Measurements from ENCODE around the gene LRIG2. TPM values are rescaled to one million over a fixed set of nuclear protein-coding genes. Genes with fewer than 3 reads are reported as not detected.
A peak's percentile ranks its signal among the peaks of the same experiment; 100 is the strongest.

Gene LRIG2
- total and polyA plus RNA-seq, 2 donors from 2014 or later, result 3.6 to 17.4 TPM

- Histone ChIP-seq H3K27me3 (ENCODE audit: control insufficient read depth, insufficient read depth, low read length) (no peaks in the 10 kb centered on the region), H3K27ac (ENCODE audit: low read depth in 2 of 2, low read length in 2 of 2) (no peak overlapping the region), H3K9me3 (ENCODE audit: control insufficient read depth in 2 of 3, insufficient read depth in 1 of 3, low read length in 3 of 3) (no peaks in the 10 kb centered on the region), H3K9ac (ENCODE audit: low read length in 3 of 3) (no peak overlapping the region), H3K4me1 (ENCODE audit: control insufficient read depth in 2 of 3, insufficient read depth in 2 of 3, low read depth in 1 of 3, low read length in 3 of 3) (no peaks in the 10 kb centered on the region), H3K36me3 (ENCODE audit: control insufficient read depth in 2 of 3, insufficient read depth in 3 of 3, low read length in 3 of 3) (no peaks in the 10 kb centered on the region), H3K4me3 (ENCODE audit: low read length in 3 of 3) (no peak overlapping the region)
- no peak for TF ChIP-seq CTCF (IDR thresholded peaks at IDR 0.05; ENCODE audit: borderline replicate concordance, extremely low read depth, insufficient read depth)
- DNase-seq (no peak), FAIRE-seq (no peak)
- intact Hi-C loops (cut with DNase I), result no loop called here
Measured at GRCh38 chr1:113178106-113178505, 105.1 kb downstream of the LRIG2 start.

- Histone ChIP-seq H3K9me3 (ENCODE audit: control insufficient read depth in 2 of 3, insufficient read depth in 1 of 3, low read length in 3 of 3) (no peaks in the 10 kb centered on the region), H3K27me3 (ENCODE audit: control insufficient read depth, insufficient read depth, low read length) (no peaks in the 10 kb centered on the region), H3K4me1 (ENCODE audit: control insufficient read depth in 2 of 3, insufficient read depth in 2 of 3, low read depth in 1 of 3, low read length in 3 of 3) (no peaks in the 10 kb centered on the region), H3K36me3 (ENCODE audit: control insufficient read depth in 2 of 3, insufficient read depth in 3 of 3, low read length in 3 of 3) (no peaks in the 10 kb centered on the region), H3K9ac (ENCODE audit: low read length in 3 of 3) (no peak overlapping the region), H3K4me3 (ENCODE audit: low read length in 3 of 3) (no peak overlapping the region), H3K27ac (ENCODE audit: low read depth in 2 of 2, low read length in 2 of 2) (no peak overlapping the region)
- intact Hi-C loops (cut with DNase I), result no loop called here
- TF ChIP-seq CTCF (IDR thresholded peaks at IDR 0.05; ENCODE audit: borderline replicate concordance, extremely low read depth, insufficient read depth), result peak; percentile 35
- FAIRE-seq (no peak), DNase-seq (no peak)
Measured at GRCh38 chr1:113178522-113178921, 105.5 kb downstream of the LRIG2 start.

Other genes starting within 250 kb of the LRIG2 start
- 8.7 TPM for gene SLC16A1, start 117.0 kb upstream of the LRIG2 start, total RNA-seq
- 9.7 TPM for gene SLC16A1, start 117.0 kb upstream of the LRIG2 start, polyA plus RNA-seq (ENCODE audit: insufficient read depth, low read depth, low replicate concordance)

Data from kidney (tissue), 14 donors.